Measurements from ENCODE around the gene ZNF148.
A peak's percentile ranks its signal among the peaks of the same experiment; 100 is the strongest.

Gene ZNF148

GRCh38 chr3:125262161-125262560, 113.0 kb downstream of the ZNF148 start:
- no peak for TF ChIP-seq CTCF (IDR thresholded peaks at IDR 0.05; ENCODE audit: low read depth, low read length)
- DNase-seq (ENCODE audit: extremely low read depth, low read depth), result peak; percentile 10

- TF ChIP-seq CTCF (IDR thresholded peaks at IDR 0.05; ENCODE audit: low read depth, low read length), result no peak
These were observed 114.1 kb downstream of the ZNF148 start for GRCh38 chr3:125261031-125261430.

GRCh38 chr3:125260158-125260557, 115.0 kb downstream of the ZNF148 start:
- TF ChIP-seq CTCF (IDR thresholded peaks at IDR 0.05; ENCODE audit: low read depth, low read length), result no peak
- DNase-seq (ENCODE audit: extremely low read depth, low read depth), result no peak

More at GRCh38 chr3:125261031-125261430, 114.1 kb downstream of the ZNF148 start:
- no peak for DNase-seq (ENCODE audit: extremely low read depth, low read depth)

GRCh38 chr3:125257536-125257935, 117.6 kb downstream of the ZNF148 start:
- TF ChIP-seq CTCF (IDR thresholded peaks at IDR 0.05; ENCODE audit: low read depth, low read length), result no peak
- DNase-seq (ENCODE audit: extremely low read depth, low read depth), result no peak

- no peak for DNase-seq (ENCODE audit: extremely low read depth, low read depth)
- TF ChIP-seq CTCF (IDR thresholded peaks at IDR 0.05; ENCODE audit: low read depth, low read length), result no peak
These were observed 118.5 kb downstream of the ZNF148 start for GRCh38 chr3:125256675-125257074.

- no peak for TF ChIP-seq CTCF (IDR thresholded peaks at IDR 0.05; ENCODE audit: low read depth, low read length)
These were observed 124.2 kb downstream of the ZNF148 start for GRCh38 chr3:125250973-125251372.

GRCh38 chr3:125246237-125246636, 128.9 kb downstream of the ZNF148 start:
- TF ChIP-seq CTCF (IDR thresholded peaks at IDR 0.05; ENCODE audit: low read depth, low read length), result no peak
- DNase-seq (ENCODE audit: extremely low read depth, low read depth), result no peak

More at GRCh38 chr3:125250973-125251372, 124.2 kb downstream of the ZNF148 start:
- no peak for DNase-seq (ENCODE audit: extremely low read depth, low read depth)

Measured in AG09319 (cell line).